Pancreas (tissue), 10 donors: ENCODE results near the gene ITGA8. TPM values are rescaled to one million over a fixed set of nuclear protein-coding genes. Genes with fewer than 3 reads are reported as not detected.

Experiments
- ATAC-seq, 4 donors: fragments of 200-7000 bp; cut with Tn5 transposase; one replicate each; pipeline versions ENCODE4 v1.8.0 to v1.9.1; 2020; ENCODE audit warnings: mild to moderate bottlenecking in 4 of 4, moderate library complexity in 4 of 4
- DNase-seq, 6 donors: peaks; one replicate each; pipeline ENCODE4 v3.0.0-alpha.2; 2020
- FAIRE-seq: peaks from 2 replicates; lab custom pipeline; 2012; peaks lifted over from hg19 to GRCh38; lab: Jason Lieb, UNC
- H3K27ac ChIP-seq, 4 donors: fragments of 200-600 bp; sonication (generic); 1 replicate in 3 of 4; 2 replicates in 1 of 4; pipeline versions ENCODE4 v1.5.0 to v1.8.0; 2020
- H3K27me3 ChIP-seq, 4 donors: fragments of 200-600 bp; one replicate each; pipeline ENCODE4 v1.8.0; 2021
- H3K36me3 ChIP-seq, 3 donors: fragments of 200-600 bp; sonication (generic) in 1 of 3; one replicate each; pipeline versions ENCODE4 v1.5.0 to v1.8.0; 2020 to 2021
- H3K4me1 ChIP-seq, 3 donors: fragments of 200-600 bp; one replicate each; pipeline ENCODE4 v1.8.0; 2021
- H3K4me3 ChIP-seq, 4 donors: fragments of 200-600 bp; sonication (generic) in 2 of 4; one replicate each; pipeline versions ENCODE4 v1.5.0 to v1.8.0; 2020 to 2021
- H3K9me3 ChIP-seq, 4 donors: fragments of 200-600 bp; one replicate each; pipeline ENCODE4 v1.8.0; 2021
- WGBS, 2 donors: extraction: QIAGEN DNeasy Blood & Tissue Kit; methylation state at CpG; one replicate each; pipeline ENCODE4 v1.1.7; 2013; 5-methylcytosine and 5-hydroxymethylcytosine counted together
- intact Hi-C, 3 donors: fragments of 100-400 bp; cut with DNase I; formaldehyde crosslinking; loops; one replicate each; pipeline versions ENCODE4 v1.11.1 to v1.14.2; 2022
- polyA plus RNA-seq, 2 donors: library from polyadenylated mRNA; stranded (reverse); fragments of 200-250 nt; gene quantifications; one replicate each; pipeline ENCODE4 v1.2.3, GENCODE V29; 2013
- total RNA-seq, 6 donors: library from RNA; stranded (reverse); fragmentation: NEBNext Ultra II Directional in 4 of 6; extraction: Animal tissue kit (Norgen Biotek cat#: 25700) in 4 of 6; gene quantifications; one replicate each; pipeline versions ENCODE4 v1.2.1 to v1.2.4, GENCODE V29; 2021 to 2023
- TF ChIP-seq, protein P1 (sequence below), 4 donors: fragments of 200-600 bp; sonication (generic) in 3 of 4; IDR thresholded peaks; one replicate each; pipeline versions ENCODE4 v1.5.0 to v1.8.0; 2021; ENCODE audit warnings: antibody characterized with exemption in 4 of 4
- donor health status: healthy with polysubstance abuse.
- donor health status: DM: no; HTN: no; CAD: no; lungs with moderate emphysema.
- donor health status: DM: no; HTN: no; CAD: no.
- donor health status: control.
- donor health status: control.
- donor health status: Bipolar disorder and iron deficiency.
- donor health status: DM: yes; HTN: yes; CAD: no.
- donor health status: DM: no; HTN: no; CAD: no.
- donor health status: DM: no; HTN: no; CAD: no.
- donor health status: DM: yes; HTN: yes; CAD: no.

Gene ITGA8
- total and polyA plus RNA-seq, 8 donors = 0.12 to 1.1 (median 0.52) TPM

DNA sequence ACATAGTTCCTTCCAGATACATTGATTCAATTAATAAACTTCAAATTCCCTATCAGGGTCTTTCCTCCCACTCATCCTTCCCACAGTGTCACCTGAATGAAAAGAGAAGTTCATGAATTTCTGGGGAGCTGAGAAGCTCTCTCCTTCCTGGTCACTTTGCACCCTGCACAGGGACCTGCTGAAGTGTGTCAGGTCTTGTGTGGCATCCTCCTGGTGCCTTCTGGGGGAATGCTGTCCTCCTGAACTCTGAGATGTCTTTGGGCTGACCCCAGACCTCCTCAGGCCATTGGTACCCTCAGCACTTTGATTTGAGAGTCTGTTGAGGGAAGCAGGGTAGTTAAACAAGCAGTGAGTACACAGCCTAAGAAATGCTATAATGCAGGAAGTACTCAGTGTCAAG lies 39.5 kb upstream of the ITGA8 start:
- no peak overlapping the region for H3K27ac ChIP-seq
- ATAC-seq (no peak), FAIRE-seq (no peak), DNase-seq (no peak)
- no peak overlapping the region for H3K4me3 ChIP-seq
- TF ChIP-seq, protein P1, sequence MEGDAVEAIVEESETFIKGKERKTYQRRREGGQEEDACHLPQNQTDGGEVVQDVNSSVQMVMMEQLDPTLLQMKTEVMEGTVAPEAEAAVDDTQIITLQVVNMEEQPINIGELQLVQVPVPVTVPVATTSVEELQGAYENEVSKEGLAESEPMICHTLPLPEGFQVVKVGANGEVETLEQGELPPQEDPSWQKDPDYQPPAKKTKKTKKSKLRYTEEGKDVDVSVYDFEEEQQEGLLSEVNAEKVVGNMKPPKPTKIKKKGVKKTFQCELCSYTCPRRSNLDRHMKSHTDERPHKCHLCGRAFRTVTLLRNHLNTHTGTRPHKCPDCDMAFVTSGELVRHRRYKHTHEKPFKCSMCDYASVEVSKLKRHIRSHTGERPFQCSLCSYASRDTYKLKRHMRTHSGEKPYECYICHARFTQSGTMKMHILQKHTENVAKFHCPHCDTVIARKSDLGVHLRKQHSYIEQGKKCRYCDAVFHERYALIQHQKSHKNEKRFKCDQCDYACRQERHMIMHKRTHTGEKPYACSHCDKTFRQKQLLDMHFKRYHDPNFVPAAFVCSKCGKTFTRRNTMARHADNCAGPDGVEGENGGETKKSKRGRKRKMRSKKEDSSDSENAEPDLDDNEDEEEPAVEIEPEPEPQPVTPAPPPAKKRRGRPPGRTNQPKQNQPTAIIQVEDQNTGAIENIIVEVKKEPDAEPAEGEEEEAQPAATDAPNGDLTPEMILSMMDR (IDR thresholded peaks at IDR 0.05) = no peak
- intact Hi-C loops = no loop called here
- no peaks in the 10 kb centered on the region for H3K36me3 ChIP-seq
- no peaks in the 10 kb centered on the region for H3K9me3 ChIP-seq
- no peaks in the 10 kb centered on the region for H3K4me1 ChIP-seq
- no peaks in the 10 kb centered on the region for H3K27me3 ChIP-seq

DNA sequence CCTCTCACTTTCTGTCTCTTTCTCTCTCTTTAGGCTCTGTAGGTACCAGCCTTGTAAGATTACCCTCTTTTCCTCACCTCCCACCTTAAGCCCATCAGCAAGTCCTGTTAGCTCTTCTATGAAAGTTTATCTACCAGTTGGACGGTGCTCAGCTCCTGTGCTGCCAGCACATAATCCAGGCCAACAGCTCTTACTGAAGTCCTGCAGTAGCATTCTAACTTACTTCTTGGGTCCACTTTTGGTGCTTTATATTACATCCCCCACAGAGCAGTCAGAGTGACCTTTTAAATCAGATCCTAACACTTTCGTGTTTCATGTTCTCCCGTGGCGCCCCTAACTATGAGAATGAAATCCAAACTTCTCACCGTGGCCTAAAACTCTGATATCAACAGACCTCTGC lies 38.9 kb upstream of the ITGA8 start:
- Histone ChIP-seq H3K9me3 (no peaks in the 10 kb centered on the region), H3K4me1 (no peaks in the 10 kb centered on the region), H3K36me3 (no peaks in the 10 kb centered on the region), H3K4me3 (no peak overlapping the region), H3K27me3 (no peaks in the 10 kb centered on the region), H3K27ac (no peak overlapping the region)
- TF ChIP-seq, protein P1 (IDR thresholded peaks at IDR 0.05) = no peak
- ATAC-seq (no peak), DNase-seq (no peak), FAIRE-seq (no peak)
- WGBS, 2 donors = 62 to 65% methylated on average over 5 of the region's 5 CpGs
- intact Hi-C loops = no loop called here

DNA sequence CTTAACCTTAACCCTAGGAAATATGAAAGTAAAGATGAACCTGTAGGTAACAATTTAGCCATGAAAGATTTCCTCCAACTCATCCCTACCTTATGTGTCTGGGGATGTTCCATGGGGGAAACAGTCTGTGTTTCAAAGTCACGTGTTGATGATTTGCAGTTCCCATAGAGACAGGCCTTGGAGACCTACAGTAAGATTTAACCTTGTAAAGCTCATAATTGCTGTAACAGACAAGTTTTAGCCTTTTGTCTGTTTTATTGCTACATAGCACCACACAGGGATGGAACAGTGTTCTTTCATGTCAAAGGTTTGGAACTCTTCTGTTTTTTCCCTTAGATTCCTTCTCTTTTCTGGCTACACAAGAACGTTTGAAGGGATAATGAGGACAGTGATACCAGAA lies 35.2 kb upstream of the ITGA8 start:
- TF ChIP-seq, protein P1 (IDR thresholded peaks at IDR 0.05) = no peak
- no peak for FAIRE-seq

DNA sequence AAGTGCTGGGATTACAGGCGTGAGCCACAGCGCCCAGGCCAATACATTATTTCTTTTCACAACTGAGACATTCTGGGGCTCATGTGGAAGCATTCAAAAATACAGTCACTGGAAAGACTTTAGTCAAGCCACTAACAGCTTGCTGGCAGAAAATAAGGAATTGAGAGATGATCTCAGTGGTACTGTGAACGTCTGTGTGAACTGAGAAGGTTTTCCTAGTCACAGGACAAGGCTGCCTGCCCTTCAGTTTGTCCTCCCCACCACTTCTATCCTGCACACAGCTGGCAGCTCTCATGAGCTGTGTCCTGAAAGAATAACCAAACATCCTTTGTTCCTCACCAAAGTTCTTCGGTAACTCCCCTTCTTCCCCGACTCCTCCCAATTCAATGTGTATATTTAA lies 31.3 kb upstream of the ITGA8 start:
- FAIRE-seq (no peak), ATAC-seq (no peak), DNase-seq (no peak)
- H3K27ac ChIP-seq = no peak overlapping the region
- H3K9me3 ChIP-seq = no peaks in the 10 kb centered on the region
- TF ChIP-seq, protein P1 (IDR thresholded peaks at IDR 0.05) = no peak
- intact Hi-C loops = no loop called here
- H3K27me3 ChIP-seq = no peaks in the 10 kb centered on the region
- H3K4me1 ChIP-seq = no peaks in the 10 kb centered on the region
- no peak overlapping the region for H3K4me3 ChIP-seq
- no peaks in the 10 kb centered on the region for H3K36me3 ChIP-seq
- 72 to 74% methylated on average over 5 of the region's 5 CpGs for WGBS, 2 donors

More for the DNA sequence above, 35.2 kb upstream of the ITGA8 start:
- intact Hi-C loops = no loop called here
- DNase-seq (no peak), ATAC-seq (no peak)
- Histone ChIP-seq H3K9me3 (no peaks in the 10 kb centered on the region), H3K27ac (no peak overlapping the region), H3K4me3 (no peak overlapping the region), H3K36me3 (no peaks in the 10 kb centered on the region), H3K4me1 (no peaks in the 10 kb centered on the region), H3K27me3 (no peaks in the 10 kb centered on the region)
- 13 to 16% methylated on average over 2 of the region's 2 CpGs for WGBS, 2 donors

DNA sequence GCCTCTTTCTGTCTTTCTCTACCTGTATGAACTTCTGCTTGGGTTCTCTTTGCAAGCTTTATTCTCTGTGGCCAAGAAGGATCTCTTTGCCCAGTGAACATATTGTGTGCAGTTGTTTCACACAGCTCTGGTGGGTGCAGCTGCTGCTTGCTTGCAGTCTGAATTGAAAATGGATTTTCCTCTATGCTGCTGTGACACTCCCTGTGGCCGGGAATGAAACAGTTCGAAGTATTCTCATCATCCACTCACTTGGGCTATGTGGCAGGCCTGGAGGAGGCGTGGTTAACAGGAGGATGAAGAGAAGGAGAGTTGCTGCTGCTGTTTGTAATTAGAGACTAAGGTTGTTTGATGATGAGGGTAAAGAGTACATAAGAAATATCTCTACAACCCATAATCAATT lies 28.4 kb upstream of the ITGA8 start:
- ATAC-seq (no peak), DNase-seq (no peak), FAIRE-seq (no peak)
- H3K27me3 ChIP-seq = no peaks in the 10 kb centered on the region
- H3K4me1 ChIP-seq = no peaks in the 10 kb centered on the region
- no peaks in the 10 kb centered on the region for H3K36me3 ChIP-seq
- no peak overlapping the region for H3K27ac ChIP-seq
- WGBS, 2 donors = 27 to 29% methylated on average over 3 of the region's 3 CpGs
- no peak overlapping the region for H3K4me3 ChIP-seq
- TF ChIP-seq, protein P1 (IDR thresholded peaks at IDR 0.05) = no peak
- H3K9me3 ChIP-seq = no peaks in the 10 kb centered on the region
- intact Hi-C loops = no loop called here
